WTC11 (cell line): ENCODE results near the gene RASGEF1C. TPM values are rescaled to one million over a fixed set of nuclear protein-coding genes. Genes with fewer than 3 reads are reported as not detected.

Experiments used
- ATAC-seq: fragments of 200-7000 bp; cut with Tn5 transposase; 2 replicates; pipeline ENCODE4 v1.10.0; 2021; ENCODE audit warnings: mild to moderate bottlenecking, moderate library complexity
- CTCF ChIA-PET: fragments of 300-600 bp; sonication (Branson Sonifier 250); formaldehyde crosslinking; loops from one replicate; lab custom pipeline; 2021; ENCODE audit warnings: antibody characterized with exemption; lab: Charles Lee
- POLR2A ChIA-PET: fragments of 350-600 bp; sonication (Branson Sonifier 250); formaldehyde crosslinking; loops from one replicate; lab custom pipeline; 2021; ENCODE audit warnings: antibody characterized with exemption; lab: Charles Lee
- DNase-seq: peaks from one replicate; pipeline ENCODE4 v3.0.0; 2021; ENCODE audit warnings: low spot score
- H3K27ac Mint-ChIP-seq: 2 replicates; pipeline ENCODE4 v1.8.0; 2021; ENCODE audit warnings: mixed read lengths
- H3K27me3 Mint-ChIP-seq: 2 replicates; pipeline ENCODE4 v1.8.0; 2021; ENCODE audit warnings: low read depth, mild to moderate bottlenecking, moderate library complexity, mixed read lengths
- H3K36me3 Mint-ChIP-seq: 2 replicates; pipeline ENCODE4 v1.8.0; 2021; ENCODE audit warnings: mixed read lengths
- H3K4me1 Mint-ChIP-seq: 2 replicates; pipeline ENCODE4 v1.8.0; 2022; ENCODE audit warnings: mixed read lengths
- H3K4me3 Mint-ChIP-seq: 2 replicates; pipeline ENCODE4 v1.8.0; 2021; ENCODE audit warnings: mild to moderate bottlenecking, moderate library complexity, mixed read lengths
- H3K9me3 Mint-ChIP-seq: 2 replicates; pipeline ENCODE4 v1.8.0; 2021; ENCODE audit warnings: mixed read lengths
- E2F4 ChIP-seq: sonication (generic); formaldehyde crosslinking; IDR thresholded peaks from 2 replicates; pipeline ENCODE4 v1.8.1; 2022; ENCODE audit warnings: low read depth, mild to moderate bottlenecking, moderate library complexity, missing genetic modification reagents, borderline replicate concordance
- FOXK1 ChIP-seq: sonication (generic); formaldehyde crosslinking; IDR thresholded peaks from 2 replicates; pipeline ENCODE4 v1.8.0; 2022; ENCODE audit warnings: mild to moderate bottlenecking, moderate library complexity, missing genetic modification reagents
- GABPB1 ChIP-seq: sonication (generic); formaldehyde crosslinking; IDR thresholded peaks from 2 replicates; pipeline ENCODE4 v1.8.1; 2023; ENCODE audit warnings: mild to moderate bottlenecking, missing genetic modification reagents
- KAT7 ChIP-seq: sonication (generic); formaldehyde crosslinking; IDR thresholded peaks from 2 replicates; pipeline ENCODE4 v1.8.1; 2023; ENCODE audit warnings: missing genetic modification reagents, mild to moderate bottlenecking, borderline replicate concordance
- NR1H2 ChIP-seq: sonication (generic); formaldehyde crosslinking; IDR thresholded peaks from 2 replicates; pipeline ENCODE4 v1.9.0; 2021; ENCODE audit warnings: mild to moderate bottlenecking, moderate library complexity, missing genetic modification reagents
- RELA ChIP-seq: sonication (generic); formaldehyde crosslinking; IDR thresholded peaks from 2 replicates; pipeline ENCODE4 v1.8.1; 2022; ENCODE audit warnings: missing genetic modification reagents, mild to moderate bottlenecking, borderline replicate concordance
- SMAD3 ChIP-seq: sonication (generic); formaldehyde crosslinking; IDR thresholded peaks from 2 replicates; pipeline ENCODE4 v1.8.0; 2022; ENCODE audit warnings: missing genetic modification reagents, mild to moderate bottlenecking, borderline replicate concordance
- total RNA-seq: library from RNA; stranded (reverse); gene quantifications from 3 replicates; pipeline ENCODE4 v1.2.3, GENCODE V29; 2021
- TF ChIP-seq, protein P1 (sequence below): fragments of 250-450 bp; sonication (Bioruptor Pico); IDR thresholded peaks from 2 replicates; pipeline ENCODE4 v1.9.0; 2021; ENCODE audit warnings: mild to moderate bottlenecking, borderline replicate concordance
- TF ChIP-seq, protein P2 (sequence below): sonication (generic); formaldehyde crosslinking; IDR thresholded peaks from 2 replicates; pipeline ENCODE4 v1.8.0; 2023; ENCODE audit warnings: missing genetic modification reagents, mild to moderate bottlenecking, borderline replicate concordance

Gene RASGEF1C
- total RNA-seq, 1 experiment from 2014 or later = 0.96 TPM

GRCh38 chr5:180172447-180173197 is 36.4 kb downstream of the RASGEF1C start:
- Mint-ChIP-seq H3K4me1 (peaks cover 11% of the 10 kb centered on the region), H3K36me3 (no peaks in the 10 kb centered on the region), H3K27ac (no peak overlapping the region), H3K27me3 (no peaks in the 10 kb centered on the region; the same call in 1 of the 2 replicates), H3K9me3 (no peaks in the 10 kb centered on the region), H3K4me3 (no peak overlapping the region)
- ChIA-PET CTCF (interaction anchor here (1.1 kb wide), 1 partner anchor 44 kb away, joined by 3 read pairs; no protein-coding TSS in a partner anchor), POLR2A (no interaction called here)
- no peak for ATAC-seq
- no peak for TF ChIP-seq FOXK1 (CRISPR knock-in tag)
- peak; percentile 56; the same call in 1 of the 2 replicates for TF ChIP-seq GABPB1 (CRISPR knock-in tag)
- no peak for DNase-seq

GRCh38 chr5:180171568-180172094 is 37.4 kb downstream of the RASGEF1C start:
- Mint-ChIP-seq H3K9me3 (no peaks in the 10 kb centered on the region), H3K36me3 (no peaks in the 10 kb centered on the region), H3K4me3 (no peak overlapping the region), H3K4me1 (peaks cover 11% of the 10 kb centered on the region), H3K27me3 (no peaks in the 10 kb centered on the region; the same call in 1 of the 2 replicates), H3K27ac (no peak overlapping the region)
- ChIA-PET CTCF (no interaction called here), POLR2A (no interaction called here)
- TF ChIP-seq GABPB1 (CRISPR knock-in tag) = no peak
- DNase-seq (no peak), ATAC-seq (no peak)

DNA sequence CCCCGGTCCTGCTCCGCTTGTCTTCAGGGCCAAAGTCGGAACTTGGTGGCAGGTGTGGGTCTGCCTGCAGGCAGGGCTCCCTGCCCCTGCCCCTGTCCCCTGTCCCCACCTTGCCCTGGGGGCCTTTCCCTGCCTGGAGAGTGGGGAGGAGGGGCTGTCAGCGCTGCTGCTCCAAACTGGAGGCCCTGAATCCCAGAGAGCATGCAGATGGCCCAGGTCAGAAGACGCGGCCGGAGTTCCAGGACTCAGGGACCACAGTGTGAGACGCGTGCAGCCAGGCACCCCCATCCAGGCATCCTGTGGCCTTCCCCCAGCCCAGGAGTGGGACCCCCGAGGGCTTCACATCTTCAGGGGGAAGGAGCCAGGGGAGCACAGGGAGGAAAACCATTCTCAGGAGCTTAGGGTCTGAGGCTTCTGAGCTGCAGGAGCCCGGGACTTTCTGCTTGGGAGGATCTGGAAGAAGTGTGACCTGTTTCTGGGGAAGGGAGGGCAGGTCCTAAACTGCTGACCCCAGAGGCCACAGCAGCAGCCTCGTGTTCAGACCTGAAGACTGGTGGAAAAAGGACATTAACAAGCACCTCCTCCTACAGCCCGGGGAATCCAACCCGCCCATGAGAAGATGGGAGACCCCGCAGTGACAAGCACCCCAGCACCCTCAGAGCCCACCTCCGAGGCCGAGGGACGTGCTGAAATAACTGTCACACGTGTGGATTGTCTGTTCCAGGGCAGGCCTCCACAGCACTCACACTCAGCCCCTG is 38.0 kb downstream of the RASGEF1C start:
- Mint-ChIP-seq H3K36me3 (no peaks in the 10 kb centered on the region), H3K9me3 (no peaks in the 10 kb centered on the region), H3K4me3 (no peak overlapping the region), H3K27me3 (no peaks in the 10 kb centered on the region; the same call in 1 of the 2 replicates), H3K27ac (no peak overlapping the region), H3K4me1 (peaks cover 11% of the 10 kb centered on the region)
- ATAC-seq = no peak
- ChIA-PET POLR2A (no interaction called here), CTCF (interaction anchor here (1.0 to 1.2 kb wide), 2 partner anchors 38 to 180 kb away, joined by 3 to 5 read pairs; partner anchors contain the start of gene RASGEF1C)
- DNase-seq = no peak
- TF ChIP-seq RELA (no peak), NR1H2 (no peak), KAT7 (CRISPR knock-in tag) (no peak), SMAD3 (CRISPR knock-in tag) (no peak), E2F4 (CRISPR knock-in tag) (no peak)
- TF ChIP-seq, protein P1, sequence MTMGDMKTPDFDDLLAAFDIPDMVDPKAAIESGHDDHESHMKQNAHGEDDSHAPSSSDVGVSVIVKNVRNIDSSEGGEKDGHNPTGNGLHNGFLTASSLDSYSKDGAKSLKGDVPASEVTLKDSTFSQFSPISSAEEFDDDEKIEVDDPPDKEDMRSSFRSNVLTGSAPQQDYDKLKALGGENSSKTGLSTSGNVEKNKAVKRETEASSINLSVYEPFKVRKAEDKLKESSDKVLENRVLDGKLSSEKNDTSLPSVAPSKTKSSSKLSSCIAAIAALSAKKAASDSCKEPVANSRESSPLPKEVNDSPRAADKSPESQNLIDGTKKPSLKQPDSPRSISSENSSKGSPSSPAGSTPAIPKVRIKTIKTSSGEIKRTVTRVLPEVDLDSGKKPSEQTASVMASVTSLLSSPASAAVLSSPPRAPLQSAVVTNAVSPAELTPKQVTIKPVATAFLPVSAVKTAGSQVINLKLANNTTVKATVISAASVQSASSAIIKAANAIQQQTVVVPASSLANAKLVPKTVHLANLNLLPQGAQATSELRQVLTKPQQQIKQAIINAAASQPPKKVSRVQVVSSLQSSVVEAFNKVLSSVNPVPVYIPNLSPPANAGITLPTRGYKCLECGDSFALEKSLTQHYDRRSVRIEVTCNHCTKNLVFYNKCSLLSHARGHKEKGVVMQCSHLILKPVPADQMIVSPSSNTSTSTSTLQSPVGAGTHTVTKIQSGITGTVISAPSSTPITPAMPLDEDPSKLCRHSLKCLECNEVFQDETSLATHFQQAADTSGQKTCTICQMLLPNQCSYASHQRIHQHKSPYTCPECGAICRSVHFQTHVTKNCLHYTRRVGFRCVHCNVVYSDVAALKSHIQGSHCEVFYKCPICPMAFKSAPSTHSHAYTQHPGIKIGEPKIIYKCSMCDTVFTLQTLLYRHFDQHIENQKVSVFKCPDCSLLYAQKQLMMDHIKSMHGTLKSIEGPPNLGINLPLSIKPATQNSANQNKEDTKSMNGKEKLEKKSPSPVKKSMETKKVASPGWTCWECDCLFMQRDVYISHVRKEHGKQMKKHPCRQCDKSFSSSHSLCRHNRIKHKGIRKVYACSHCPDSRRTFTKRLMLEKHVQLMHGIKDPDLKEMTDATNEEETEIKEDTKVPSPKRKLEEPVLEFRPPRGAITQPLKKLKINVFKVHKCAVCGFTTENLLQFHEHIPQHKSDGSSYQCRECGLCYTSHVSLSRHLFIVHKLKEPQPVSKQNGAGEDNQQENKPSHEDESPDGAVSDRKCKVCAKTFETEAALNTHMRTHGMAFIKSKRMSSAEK (CRISPR knock-in tag) = no peak
- TF ChIP-seq, protein P2, sequence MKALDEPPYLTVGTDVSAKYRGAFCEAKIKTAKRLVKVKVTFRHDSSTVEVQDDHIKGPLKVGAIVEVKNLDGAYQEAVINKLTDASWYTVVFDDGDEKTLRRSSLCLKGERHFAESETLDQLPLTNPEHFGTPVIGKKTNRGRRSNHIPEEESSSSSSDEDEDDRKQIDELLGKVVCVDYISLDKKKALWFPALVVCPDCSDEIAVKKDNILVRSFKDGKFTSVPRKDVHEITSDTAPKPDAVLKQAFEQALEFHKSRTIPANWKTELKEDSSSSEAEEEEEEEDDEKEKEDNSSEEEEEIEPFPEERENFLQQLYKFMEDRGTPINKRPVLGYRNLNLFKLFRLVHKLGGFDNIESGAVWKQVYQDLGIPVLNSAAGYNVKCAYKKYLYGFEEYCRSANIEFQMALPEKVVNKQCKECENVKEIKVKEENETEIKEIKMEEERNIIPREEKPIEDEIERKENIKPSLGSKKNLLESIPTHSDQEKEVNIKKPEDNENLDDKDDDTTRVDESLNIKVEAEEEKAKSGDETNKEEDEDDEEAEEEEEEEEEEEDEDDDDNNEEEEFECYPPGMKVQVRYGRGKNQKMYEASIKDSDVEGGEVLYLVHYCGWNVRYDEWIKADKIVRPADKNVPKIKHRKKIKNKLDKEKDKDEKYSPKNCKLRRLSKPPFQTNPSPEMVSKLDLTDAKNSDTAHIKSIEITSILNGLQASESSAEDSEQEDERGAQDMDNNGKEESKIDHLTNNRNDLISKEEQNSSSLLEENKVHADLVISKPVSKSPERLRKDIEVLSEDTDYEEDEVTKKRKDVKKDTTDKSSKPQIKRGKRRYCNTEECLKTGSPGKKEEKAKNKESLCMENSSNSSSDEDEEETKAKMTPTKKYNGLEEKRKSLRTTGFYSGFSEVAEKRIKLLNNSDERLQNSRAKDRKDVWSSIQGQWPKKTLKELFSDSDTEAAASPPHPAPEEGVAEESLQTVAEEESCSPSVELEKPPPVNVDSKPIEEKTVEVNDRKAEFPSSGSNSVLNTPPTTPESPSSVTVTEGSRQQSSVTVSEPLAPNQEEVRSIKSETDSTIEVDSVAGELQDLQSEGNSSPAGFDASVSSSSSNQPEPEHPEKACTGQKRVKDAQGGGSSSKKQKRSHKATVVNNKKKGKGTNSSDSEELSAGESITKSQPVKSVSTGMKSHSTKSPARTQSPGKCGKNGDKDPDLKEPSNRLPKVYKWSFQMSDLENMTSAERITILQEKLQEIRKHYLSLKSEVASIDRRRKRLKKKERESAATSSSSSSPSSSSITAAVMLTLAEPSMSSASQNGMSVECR (CRISPR knock-in tag) = no peak
